HAP-1 (cell line): ENCODE measurements around the gene CNPY3.
"Not testable (repeated sequence)": the region's sequence is repeated elsewhere in the genome, so short reads cannot be mapped to it uniquely, and the experiment has no call there.

Source experiments
- DNase-seq, 2 experiments: peaks; one replicate each; pipeline ENCODE4 v3.0.0-alpha.2; 2016 to 2020; ENCODE audit warnings: low spot score in 2 of 2
- H3K27me3 ChIP-seq: fragments of 250-450 bp; sonication (Bioruptor Pico); 2 replicates; pipeline ENCODE4 v1.5.1; 2020; ENCODE audit warnings: low read depth, mild to moderate bottlenecking, moderate library complexity
- H3K36me3 ChIP-seq: fragments of 250-450 bp; sonication (Bioruptor Pico); replicated peaks from 2 replicates; pipeline ENCODE4 v1.5.1; 2020; ENCODE audit warnings: mild to moderate bottlenecking
- H3K4me1 ChIP-seq: fragments of 250-450 bp; sonication (Bioruptor Pico); 2 replicates; pipeline ENCODE4 v1.5.1; 2020; ENCODE audit warnings: mild to moderate bottlenecking
- H3K4me3 ChIP-seq: fragments of 250-450 bp; sonication (Bioruptor Pico); 2 replicates; pipeline ENCODE4 v1.5.1; 2020; ENCODE audit warnings: mild to moderate bottlenecking, moderate library complexity
- H3K9me3 ChIP-seq: fragments of 250-450 bp; sonication (Bioruptor Pico); 2 replicates; pipeline ENCODE4 v1.5.1; 2020; ENCODE audit warnings: mild to moderate bottlenecking, moderate library complexity
- in situ Hi-C: fragments of 300-500 bp; cut with MboI; formaldehyde crosslinking; loops from 3 replicates; pipeline ENCODE4 v1.14.3; 2020; ENCODE audit warnings: low sequenced_read_pairs, inconsistent platforms, mixed read lengths

Gene CNPY3

DNA sequence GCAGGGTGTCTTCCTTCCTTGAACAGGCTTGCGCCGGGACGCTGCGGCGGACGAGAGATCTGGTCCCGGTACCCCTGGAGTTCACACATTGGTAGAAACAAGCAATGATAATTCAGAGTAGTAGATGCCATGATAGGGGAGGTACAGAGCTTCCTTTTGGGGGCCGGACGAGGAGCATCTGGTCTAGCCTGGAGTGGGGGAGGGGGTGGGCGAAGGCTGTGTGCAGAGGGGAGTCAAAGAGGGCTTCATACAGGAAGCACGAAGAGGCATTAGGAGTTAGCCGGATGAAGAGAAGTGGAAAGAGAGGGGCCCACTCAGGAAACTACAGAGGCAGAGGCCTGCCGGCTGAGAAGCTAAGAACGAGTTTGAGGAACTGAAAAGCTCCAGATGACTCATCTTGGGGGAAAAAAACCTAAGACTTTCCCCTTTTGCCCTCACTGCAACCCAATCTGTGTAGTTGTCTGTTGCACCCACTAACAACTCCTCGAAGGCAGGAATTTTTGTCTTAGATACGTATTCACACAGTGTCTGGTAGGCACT is 611 bp downstream of the CNPY3 start:
- DNase-seq, result peak in 1 of 2 experiments; percentile 54
- no peaks in the 10 kb centered on the region for H3K9me3 ChIP-seq
- in situ Hi-C loops, result no loop called here
- H3K4me1 ChIP-seq, result peaks cover 2% of the 10 kb centered on the region; the same call in 1 of the 2 replicates
- peaks cover 17% of the 10 kb centered on the region for H3K36me3 ChIP-seq
- peak overlapping the region; percentile 60 for H3K4me3 ChIP-seq
- no peaks in the 10 kb centered on the region for H3K27me3 ChIP-seq

DNA sequence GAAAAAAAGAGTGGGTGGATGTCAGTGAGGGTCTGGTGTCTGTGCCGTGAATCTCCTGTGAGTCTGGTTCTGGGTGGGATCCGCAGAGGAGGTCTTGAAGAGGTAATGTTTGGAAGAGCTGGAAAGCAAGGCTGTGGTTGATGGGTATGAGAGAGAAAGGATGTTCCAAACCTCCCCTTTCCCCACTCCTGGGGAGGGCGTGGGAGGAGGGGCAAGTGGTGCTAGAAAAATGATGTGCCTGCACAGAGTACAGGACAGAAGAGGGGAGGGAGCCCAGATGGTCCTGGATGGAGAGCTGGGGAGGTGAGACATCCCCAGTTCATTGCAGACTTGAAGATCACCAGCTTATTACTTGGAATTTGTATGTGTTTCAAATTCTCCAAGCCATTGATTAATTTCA is 3.1 kb downstream of the CNPY3 start:
- Histone ChIP-seq H3K27me3 (no peaks in the 10 kb centered on the region), H3K9me3 (no peaks in the 10 kb centered on the region), H3K36me3 (peaks cover 39% of the 10 kb centered on the region), H3K4me1 (peaks cover 2% of the 10 kb centered on the region; the same call in 1 of the 2 replicates), H3K4me3 (no peak overlapping the region)
- DNase-seq, result no peak
- in situ Hi-C loops, result no loop called here

DNA sequence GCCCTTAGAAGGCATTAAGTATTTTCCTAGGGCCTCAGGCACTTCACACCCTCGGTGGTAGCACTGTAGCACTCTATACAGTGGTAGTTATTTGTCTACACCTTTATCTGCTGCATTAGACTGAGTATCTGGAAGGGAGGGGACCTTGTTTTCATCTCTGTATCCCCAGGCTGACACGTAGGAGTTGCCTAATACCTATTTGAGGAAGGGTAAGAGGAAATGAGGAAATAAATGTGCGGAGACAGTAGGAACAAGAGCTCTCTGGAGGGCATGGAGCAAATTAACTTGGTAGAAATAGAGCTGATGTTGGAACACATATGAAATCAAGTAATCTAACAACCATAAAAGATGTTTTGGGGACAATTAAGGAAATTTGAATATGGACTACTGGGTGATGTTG is 3.9 kb downstream of the CNPY3 start:
- peaks cover 2% of the 10 kb centered on the region; the same call in 1 of the 2 replicates for H3K4me1 ChIP-seq
- no peak for DNase-seq
- peaks cover 39% of the 10 kb centered on the region for H3K36me3 ChIP-seq
- H3K27me3 ChIP-seq, result no peaks in the 10 kb centered on the region
- in situ Hi-C loops, result no loop called here
- no peaks in the 10 kb centered on the region for H3K9me3 ChIP-seq
- H3K4me3 ChIP-seq, result no peak overlapping the region

DNA sequence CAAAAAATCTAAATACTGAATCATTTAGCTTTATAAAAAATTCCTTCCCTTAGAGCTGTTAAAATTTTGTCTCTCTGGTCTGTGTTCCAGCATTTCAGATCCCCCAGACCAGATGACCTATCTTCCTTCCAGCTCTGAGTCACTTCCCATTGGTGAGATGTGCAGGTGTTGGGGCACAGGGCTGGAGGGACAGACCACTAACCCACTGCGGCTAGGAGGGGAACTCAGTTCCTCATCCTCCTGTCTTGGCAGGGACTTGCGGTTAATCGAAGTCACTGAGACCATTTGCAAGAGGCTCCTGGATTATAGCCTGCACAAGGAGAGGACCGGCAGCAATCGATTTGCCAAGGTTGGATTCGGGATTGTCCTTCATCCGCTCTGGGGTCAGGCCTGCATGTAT is 6.0 kb downstream of the CNPY3 start:
- Histone ChIP-seq H3K36me3 (peaks cover 39% of the 10 kb centered on the region), H3K27me3 (no peaks in the 10 kb centered on the region), H3K9me3 (no peaks in the 10 kb centered on the region), H3K4me3 (no peak overlapping the region), H3K4me1 (peaks cover 2% of the 10 kb centered on the region; the same call in 1 of the 2 replicates)
- in situ Hi-C loops, result no loop called here
- no peak for DNase-seq

DNA sequence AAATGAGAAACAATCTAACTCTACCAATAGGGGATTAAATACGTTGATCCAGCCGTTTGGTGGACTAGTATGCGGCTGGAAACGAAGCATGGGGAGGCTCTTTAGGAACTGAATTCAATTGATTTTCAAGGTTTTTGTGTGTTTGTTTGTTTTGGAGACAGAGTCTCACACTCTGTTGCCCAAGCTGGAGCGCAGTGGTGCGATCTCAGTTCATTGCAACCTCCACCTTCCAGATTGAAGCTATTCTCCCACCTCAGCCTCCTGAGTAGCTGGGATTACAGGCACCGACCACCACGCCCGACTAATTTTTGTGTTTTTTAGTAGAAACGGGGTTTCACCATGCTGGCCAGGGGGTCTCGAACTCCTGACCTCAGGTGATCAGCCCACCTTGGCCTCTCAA is 7.1 kb downstream of the CNPY3 start:
- H3K4me1 ChIP-seq, result no peaks in the 10 kb centered on the region
- H3K36me3 ChIP-seq, result peaks cover 41% of the 10 kb centered on the region
- no peak for DNase-seq
- no peak overlapping the region for H3K4me3 ChIP-seq
- in situ Hi-C loops, result no loop called here
- no peaks in the 10 kb centered on the region for H3K27me3 ChIP-seq
- no peaks in the 10 kb centered on the region for H3K9me3 ChIP-seq

DNA sequence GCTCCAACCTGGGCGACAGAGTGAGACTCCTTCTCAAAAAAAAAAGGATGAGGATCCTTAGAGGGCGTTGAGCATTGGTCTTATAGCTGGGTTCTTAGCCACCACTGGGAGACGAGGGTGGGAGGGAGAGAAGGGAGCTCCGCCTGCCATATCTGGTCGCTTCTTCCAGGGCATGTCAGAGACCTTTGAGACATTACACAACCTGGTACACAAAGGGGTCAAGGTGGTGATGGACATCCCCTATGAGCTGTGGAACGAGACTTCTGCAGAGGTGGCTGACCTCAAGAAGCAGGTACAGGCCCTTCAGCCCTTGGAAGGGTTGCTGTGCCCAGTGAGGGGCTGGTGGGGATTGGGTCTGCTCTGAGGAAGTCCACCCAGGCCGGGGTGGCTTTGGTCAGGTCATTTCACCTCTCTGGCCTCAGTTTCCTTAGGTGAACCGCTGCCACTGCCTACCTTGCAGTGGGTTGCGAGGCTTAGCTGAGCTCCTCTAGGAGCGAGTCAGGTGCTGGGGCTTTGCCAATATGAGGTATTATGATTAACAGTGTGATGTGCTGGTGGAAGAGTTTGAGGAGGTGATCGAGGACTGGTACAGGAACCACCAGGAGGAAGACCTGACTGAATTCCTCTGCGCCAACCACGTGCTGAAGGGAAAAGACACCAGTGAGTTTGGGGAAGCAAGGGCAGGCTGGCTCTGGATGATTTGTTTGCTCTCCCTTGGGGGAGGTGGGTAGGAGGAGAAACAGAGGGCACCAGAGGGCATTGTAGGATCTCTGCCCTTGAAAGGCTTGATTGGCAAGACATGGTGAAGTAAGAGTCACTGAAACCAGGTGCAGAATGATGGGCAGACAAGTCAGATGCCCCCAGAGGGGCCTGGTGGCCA is 8.5 kb downstream of the CNPY3 start:
- DNase-seq, result no peak
- H3K36me3 ChIP-seq, result peaks cover 46% of the 10 kb centered on the region
- H3K4me1 ChIP-seq, result no peaks in the 10 kb centered on the region
- in situ Hi-C loops, result no loop called here
- no peaks in the 10 kb centered on the region for H3K9me3 ChIP-seq
- no peak overlapping the region for H3K4me3 ChIP-seq
- H3K27me3 ChIP-seq, result no peaks in the 10 kb centered on the region

DNA sequence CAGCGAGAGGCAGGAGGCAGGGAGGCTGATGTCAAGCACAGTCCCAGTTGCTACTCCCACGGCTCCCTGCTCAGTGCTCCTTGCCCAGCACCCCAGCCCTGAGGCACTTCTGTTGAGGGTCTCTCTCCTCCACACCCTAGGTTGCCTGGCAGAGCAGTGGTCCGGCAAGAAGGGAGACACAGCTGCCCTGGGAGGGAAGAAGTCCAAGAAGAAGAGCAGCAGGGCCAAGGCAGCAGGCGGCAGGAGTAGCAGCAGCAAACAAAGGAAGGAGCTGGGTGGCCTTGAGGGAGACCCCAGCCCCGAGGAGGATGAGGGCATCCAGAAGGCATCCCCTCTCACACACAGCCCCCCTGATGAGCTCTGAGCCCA is 9.1 kb downstream of the CNPY3 start:
- Histone ChIP-seq H3K36me3 (peaks cover 42% of the 10 kb centered on the region), H3K4me1 (no peaks in the 10 kb centered on the region), H3K4me3 (no peak overlapping the region), H3K9me3 (no peaks in the 10 kb centered on the region), H3K27me3 (no peaks in the 10 kb centered on the region)
- DNase-seq, result no peak
- in situ Hi-C loops, result no loop called here

DNA sequence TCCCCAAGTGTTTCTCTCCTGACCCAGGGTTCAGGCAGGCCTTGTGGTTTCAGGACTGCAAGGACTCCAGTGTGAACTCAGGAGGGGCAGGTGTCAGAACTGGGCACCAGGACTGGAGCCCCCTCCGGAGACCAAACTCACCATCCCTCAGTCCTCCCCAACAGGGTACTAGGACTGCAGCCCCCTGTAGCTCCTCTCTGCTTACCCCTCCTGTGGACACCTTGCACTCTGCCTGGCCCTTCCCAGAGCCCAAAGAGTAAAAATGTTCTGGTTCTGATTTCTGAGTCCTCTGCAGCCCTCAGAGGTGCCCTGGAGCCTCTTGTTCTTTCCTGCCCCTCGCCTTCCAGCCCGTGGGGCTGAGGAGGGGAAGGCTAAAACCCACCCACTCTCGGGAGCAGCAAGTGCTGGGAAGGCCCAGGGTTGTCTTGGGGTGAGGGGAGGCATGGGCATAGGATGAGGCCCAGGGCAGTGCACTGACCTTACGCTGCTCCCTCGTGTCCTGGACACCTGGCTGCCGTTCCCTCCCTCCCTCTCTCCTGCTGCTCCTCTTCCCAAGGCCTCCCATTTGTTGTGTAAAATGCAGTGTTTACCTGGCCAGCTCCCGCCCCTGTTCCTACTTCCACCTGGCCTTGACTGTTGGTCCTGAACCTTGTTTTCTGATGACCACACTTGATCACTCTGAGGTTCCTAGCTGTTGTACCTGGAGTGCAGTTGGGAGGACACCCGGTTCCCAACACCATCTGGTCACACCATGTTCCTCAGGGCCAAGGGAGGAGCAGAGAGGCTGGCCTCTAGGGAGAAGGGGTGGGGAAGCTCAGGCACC is 9.9 kb downstream of the CNPY3 start:
- Histone ChIP-seq H3K4me3 (no peak overlapping the region), H3K9me3 (no peaks in the 10 kb centered on the region), H3K27me3 (no peaks in the 10 kb centered on the region), H3K36me3 (peaks cover 40% of the 10 kb centered on the region), H3K4me1 (no peaks in the 10 kb centered on the region)
- DNase-seq, result no peak
- in situ Hi-C loops, result no loop called here

DNA sequence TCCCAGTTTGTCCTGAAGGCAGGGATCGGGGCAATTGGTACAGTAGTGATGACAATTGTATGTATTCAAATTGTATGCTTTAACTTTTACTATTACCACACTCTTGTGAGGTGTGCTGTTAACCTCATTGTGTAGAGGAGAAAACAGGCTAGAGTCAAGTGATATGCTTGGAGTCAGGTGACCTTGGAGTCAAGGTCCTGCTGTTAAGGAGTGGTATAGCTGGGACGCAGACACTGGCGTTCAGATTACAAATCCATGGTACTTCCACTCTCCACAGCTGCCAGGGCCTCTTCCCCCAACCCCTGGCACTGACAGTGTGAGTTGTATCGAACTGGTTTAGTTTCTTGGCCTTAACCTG is 10.5 kb downstream of the CNPY3 start:
- Histone ChIP-seq H3K4me1 (no peaks in the 10 kb centered on the region), H3K4me3 (no peak overlapping the region), H3K27me3 (no peaks in the 10 kb centered on the region), H3K36me3 (peaks cover 34% of the 10 kb centered on the region), H3K9me3 (no peaks in the 10 kb centered on the region)
- in situ Hi-C loops, result no loop called here
- no peak for DNase-seq

DNA sequence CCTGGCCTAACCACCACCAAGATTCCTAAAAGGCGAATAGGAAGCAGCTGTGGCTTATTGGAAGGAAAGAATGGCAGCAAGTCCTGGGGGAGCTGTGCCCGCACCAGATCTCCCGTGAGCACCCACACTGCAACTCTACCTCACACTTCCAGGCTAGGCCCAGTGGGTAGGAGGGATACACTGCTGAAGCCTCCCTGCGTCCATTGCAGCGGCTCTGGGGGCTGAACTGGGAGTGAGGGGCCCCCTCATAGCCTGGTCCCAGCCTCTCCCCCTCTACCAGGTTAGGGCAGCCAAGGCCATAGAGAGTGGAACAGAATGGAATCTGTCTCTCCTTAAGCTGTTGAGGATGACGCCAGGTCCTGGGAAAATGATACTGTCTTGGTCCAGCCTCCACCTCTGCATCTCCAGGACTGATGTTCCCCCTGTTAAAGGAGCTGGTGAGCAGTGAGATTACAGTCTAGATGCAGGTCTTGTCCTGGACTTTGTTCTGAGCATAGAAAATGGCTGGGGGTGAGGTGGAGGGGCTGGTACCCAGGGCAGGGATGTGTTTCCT is 11.3 kb downstream of the CNPY3 start:
- no peak for DNase-seq
- in situ Hi-C loops, result no loop called here

DNA sequence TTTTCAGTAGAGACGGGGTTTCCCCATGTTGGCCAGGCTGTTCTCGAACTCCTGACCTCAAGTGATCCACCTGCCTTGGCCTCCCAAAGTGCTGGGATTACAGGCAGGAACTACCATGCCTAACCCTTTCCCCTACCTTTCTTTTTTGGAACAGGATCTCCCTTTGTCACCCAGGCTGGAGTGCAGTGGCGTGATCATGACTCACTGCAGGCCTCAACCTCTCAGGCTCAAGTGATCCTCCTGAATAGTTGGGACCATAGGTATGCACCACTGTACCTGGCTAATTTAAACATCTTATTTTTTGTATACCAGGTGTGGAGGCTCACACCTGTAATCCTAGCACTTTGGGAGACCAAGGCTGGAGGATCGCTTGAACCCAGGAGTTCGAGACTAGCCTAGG is 12.1 kb downstream of the CNPY3 start:
- H3K4me1 ChIP-seq, H3K9me3 ChIP-seq, DNase-seq, H3K27me3 ChIP-seq, H3K4me3 ChIP-seq, in situ Hi-C loops: not testable (repeated sequence)
- H3K36me3 ChIP-seq, result peaks cover 19% of the 10 kb centered on the region

More for the DNA sequence above, 11.3 kb downstream of the CNPY3 start:
- peaks cover 27% of the 10 kb centered on the region for H3K36me3 ChIP-seq
- no peak overlapping the region for H3K4me3 ChIP-seq
- H3K9me3 ChIP-seq, result no peaks in the 10 kb centered on the region
- no peaks in the 10 kb centered on the region for H3K27me3 ChIP-seq
- H3K4me1 ChIP-seq, result no peaks in the 10 kb centered on the region

DNA sequence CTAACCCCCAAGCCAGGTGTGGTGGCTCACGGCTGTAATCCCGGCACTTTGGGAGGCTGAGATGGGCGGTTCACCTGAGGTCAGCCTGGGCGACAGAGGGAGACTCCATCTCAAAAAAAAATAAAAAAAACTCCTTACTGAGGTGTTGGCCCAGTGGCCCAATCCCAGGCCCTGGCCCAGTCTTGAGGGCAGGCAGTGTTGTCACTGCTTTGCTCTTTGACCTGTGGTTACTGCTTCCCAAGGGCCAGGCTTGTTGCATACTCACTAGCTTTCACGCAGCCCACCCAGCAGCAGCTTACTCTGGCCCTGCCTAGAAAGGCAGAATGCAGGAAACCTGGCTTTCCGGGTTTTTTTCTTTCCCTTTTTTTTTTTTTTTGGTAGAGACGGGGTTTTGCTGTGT is 13.2 kb downstream of the CNPY3 start:
- peaks cover 12% of the 10 kb centered on the region; the same call in 1 of the 2 replicates for H3K36me3 ChIP-seq
- no peaks in the 10 kb centered on the region for H3K4me1 ChIP-seq
- H3K27me3 ChIP-seq, result no peaks in the 10 kb centered on the region
- no peak overlapping the region for H3K4me3 ChIP-seq
- no peak for DNase-seq
- H3K9me3 ChIP-seq, result no peaks in the 10 kb centered on the region
- in situ Hi-C loops, result no loop called here

DNA sequence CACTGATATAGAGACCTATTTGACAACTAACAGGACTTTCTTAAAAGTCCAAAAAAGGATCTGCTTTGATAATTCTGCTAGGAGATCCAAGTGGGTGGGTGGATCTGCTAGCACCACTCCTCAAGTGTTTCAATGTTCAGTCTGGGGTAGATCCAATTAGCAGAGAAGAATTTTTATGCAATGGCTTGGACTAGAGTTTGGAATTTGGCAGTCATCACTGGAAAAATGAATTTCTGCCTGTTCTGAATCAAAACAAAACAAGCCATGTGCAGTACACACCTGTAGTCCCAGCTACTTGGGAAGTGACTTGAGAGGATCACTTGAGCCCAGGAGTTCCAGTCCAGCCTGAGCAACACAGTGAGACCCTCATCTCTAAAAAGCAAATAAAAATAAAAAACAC is 18.7 kb downstream of the CNPY3 start:
- Histone ChIP-seq H3K4me1 (no peaks in the 10 kb centered on the region), H3K9me3 (no peaks in the 10 kb centered on the region), H3K27me3 (no peaks in the 10 kb centered on the region), H3K36me3 (0 out of 2 replicates have a peak, but pooled peaks cover 5% of the 10 kb centered on the region), H3K4me3 (no peak overlapping the region)
- DNase-seq, result no peak
- in situ Hi-C loops, result no loop called here

DNA sequence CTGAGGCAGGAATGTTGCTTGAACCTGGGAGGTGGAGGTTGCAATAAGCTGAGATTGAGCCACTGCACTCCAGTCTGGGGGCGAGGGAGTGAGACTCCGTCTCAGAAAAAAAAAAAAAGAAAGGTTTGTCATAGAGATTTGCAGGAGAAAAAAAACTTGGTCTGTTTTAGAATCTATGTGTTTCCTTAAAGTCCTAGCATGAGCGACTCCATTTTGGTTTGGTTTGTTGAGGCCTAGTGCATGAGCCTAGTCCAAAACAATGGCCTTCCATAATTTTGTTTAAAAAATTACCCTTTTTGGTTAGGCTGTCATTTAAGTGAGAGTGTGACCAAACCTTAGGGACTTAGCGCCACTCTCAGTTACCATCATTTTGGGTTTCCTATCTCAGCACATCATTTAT is 23.1 kb downstream of the CNPY3 start:
- in situ Hi-C loops, result no loop called here
- no peaks in the 10 kb centered on the region for H3K9me3 ChIP-seq

More for the DNA sequence above, 23.1 kb downstream of the CNPY3 start:
- Histone ChIP-seq H3K36me3 (no peaks in the 10 kb centered on the region), H3K4me1 (no peaks in the 10 kb centered on the region), H3K27me3 (no peaks in the 10 kb centered on the region), H3K4me3 (no peak overlapping the region)
- no peak for DNase-seq
